CD14-positive monocyte (primary cell): ENCODE measurements around the gene HBG2. TPM values are rescaled to one million over a fixed set of nuclear protein-coding genes. Genes with fewer than 3 reads are reported as not detected.

ENCODE experiments used
- DNase-seq, 3 donors: peaks; one replicate each; pipeline ENCODE4 v3.0.0-alpha.2; 2011 to 2022
- H2AFZ ChIP-seq: 2 replicates; pipeline ENCODE4 v1.6.0; 2012; ENCODE audit warnings: mild to moderate bottlenecking, low read depth, low read length, inconsistent platforms; ENCODE audit not compliant: insufficient read depth, poor library complexity, severe bottlenecking
- H3K27ac ChIP-seq, 2 donors: 1 replicate in 1 of 2; 2 replicates in 1 of 2; pipeline ENCODE4 v1.5.1; 2012 to 2013; ENCODE audit warnings: low read length in 2 of 2, control low read depth in 1 of 2, inconsistent platforms in 1 of 2, low read depth in 1 of 2, mild to moderate bottlenecking in 1 of 2
- H3K27me3 ChIP-seq, 2 donors: one replicate each; pipeline versions ENCODE4 v1.6.0 to v1.6.1; 2011 to 2013; ENCODE audit warnings: low read length in 2 of 2; ENCODE audit not compliant: control insufficient read depth in 2 of 2, insufficient read depth in 2 of 2
- H3K36me3 ChIP-seq, 2 donors: replicated peaks in 1 of 2; 1 replicate in 1 of 2; 2 replicates in 1 of 2; pipeline versions ENCODE4 v1.5.1 to v1.6.1; 2012 to 2013; ENCODE audit warnings: low read length in 2 of 2, control low read depth in 1 of 2, inconsistent platforms in 1 of 2, mild to moderate bottlenecking in 1 of 2; ENCODE audit not compliant: insufficient read depth in 2 of 2, control insufficient read depth in 1 of 2
- H3K4me1 ChIP-seq, 2 donors: 1 replicate in 1 of 2; 2 replicates in 1 of 2; pipeline versions ENCODE4 v1.5.1 to v1.6.1; 2012 to 2013; ENCODE audit warnings: low read length in 2 of 2, control low read depth in 1 of 2, inconsistent platforms in 1 of 2, mild to moderate bottlenecking in 1 of 2, moderate library complexity in 1 of 2; ENCODE audit not compliant: insufficient read depth in 2 of 2, control insufficient read depth in 1 of 2
- H3K4me2 ChIP-seq: replicated peaks from 2 replicates; pipeline ENCODE3; 2012; ENCODE audit warnings: low read length, moderate library complexity, mild to moderate bottlenecking; ENCODE audit not compliant: poor library complexity, severe bottlenecking; ENCODE audit errors: extremely low read depth
- H3K4me3 ChIP-seq, 3 experiments: fragments of 200-600 bp in 1 of 3; sonication (generic) in 1 of 3; replicated peaks in 1 of 3; 1 replicate in 2 of 3; 2 replicates in 1 of 3; pipeline ENCODE4 v1.5.1; 2011 to 2013; ENCODE audit warnings: low read length in 3 of 3, mild to moderate bottlenecking in 3 of 3, control low read depth in 2 of 3, low read depth in 2 of 3, inconsistent platforms in 1 of 3, moderate library complexity in 1 of 3
- H3K79me2 ChIP-seq: 2 replicates; pipeline ENCODE4 v1.6.0; 2012; ENCODE audit warnings: mild to moderate bottlenecking, control low read depth, inconsistent platforms, low read length, moderate library complexity; ENCODE audit not compliant: insufficient read depth
- H3K9ac ChIP-seq: 2 replicates; pipeline ENCODE4 v1.6.0; 2017; ENCODE audit warnings: low read length, mild to moderate bottlenecking; ENCODE audit not compliant: insufficient read depth, poor library complexity, severe bottlenecking
- H3K9me3 ChIP-seq, 2 donors: replicated peaks in 1 of 2; 1 replicate in 1 of 2; 2 replicates in 1 of 2; pipeline versions ENCODE4 v1.5.1 to v1.6.1; 2012 to 2013; ENCODE audit warnings: low read length in 2 of 2, control low read depth in 1 of 2; ENCODE audit not compliant: control insufficient read depth in 1 of 2, insufficient read depth in 1 of 2
- H4K20me1 ChIP-seq: 2 replicates; pipeline ENCODE4 v1.6.0; 2012; ENCODE audit warnings: mild to moderate bottlenecking, low read length, control low read depth, moderate library complexity; ENCODE audit not compliant: insufficient read depth
- H3K27ac Mint-ChIP-seq, 7 donors: one replicate each; pipeline ENCODE4 v1.8.0; 2020; ENCODE audit warnings: mild to moderate bottlenecking in 7 of 7, mixed read lengths in 7 of 7, moderate library complexity in 6 of 7, inconsistent platforms in 2 of 7
- H3K27me3 Mint-ChIP-seq, 3 donors: one replicate each; pipeline ENCODE4 v1.8.0; 2021 to 2022; ENCODE audit warnings: low read depth in 3 of 3, mild to moderate bottlenecking in 3 of 3, mixed read lengths in 3 of 3, moderate library complexity in 3 of 3, inconsistent platforms in 1 of 3
- H3K36me3 Mint-ChIP-seq, 2 donors: one replicate each; pipeline ENCODE4 v1.8.0; 2020; ENCODE audit warnings: mixed read lengths in 2 of 2, inconsistent platforms in 1 of 2, mild to moderate bottlenecking in 1 of 2
- H3K4me1 Mint-ChIP-seq: one replicate; pipeline ENCODE4 v1.8.0; 2020; ENCODE audit warnings: mild to moderate bottlenecking, mixed read lengths
- H3K4me3 Mint-ChIP-seq, 2 donors: one replicate each; pipeline ENCODE4 v1.8.0; 2020; ENCODE audit warnings: mild to moderate bottlenecking in 2 of 2, mixed read lengths in 2 of 2, moderate library complexity in 1 of 2
- H3K9me3 Mint-ChIP-seq, 7 donors: one replicate each; pipeline ENCODE4 v1.8.0; 2020 to 2022; ENCODE audit warnings: mixed read lengths in 7 of 7, mild to moderate bottlenecking in 6 of 7, moderate library complexity in 6 of 7, inconsistent platforms in 2 of 7
- WGBS: methylation state at CpG from one replicate; pipeline ENCODE4 v1.1.5; 2013; ENCODE audit warnings: missing lambda C conversion rate; ENCODE audit not compliant: insufficient coverage; 5-methylcytosine and 5-hydroxymethylcytosine counted together
- intact Hi-C, 2 donors: fragments of 100-400 bp; cut with micrococcal nuclease; formaldehyde crosslinking; loops; one replicate each; pipeline versions ENCODE4 v1.15.0 to v1.15.1; 2023
- polyA plus RNA-seq, 3 donors: library from polyadenylated mRNA; depleted of rRNA in 1 of 3; unstranded in 2 of 3; stranded (reverse) in 1 of 3; fragments of 300-500 nt in 2 of 3; fragments of >200 nt in 1 of 3; fragmentation: Illumina TruSeq in 2 of 3; gene quantifications; 1 replicate in 2 of 3; 2 replicates in 1 of 3; pipeline ENCODE4 v1.2.3, GENCODE V29; 2012 to 2021
- TF ChIP-seq, protein P1 (sequence below): fragments of 200-600 bp; IDR thresholded peaks from one replicate; pipeline ENCODE4 v1.8.0; 2022; ENCODE audit warnings: antibody characterized with exemption, mild to moderate bottlenecking

Gene HBG2
- polyA plus RNA-seq, 3 donors: 5.1 TPM; not detected in 2

DNA sequence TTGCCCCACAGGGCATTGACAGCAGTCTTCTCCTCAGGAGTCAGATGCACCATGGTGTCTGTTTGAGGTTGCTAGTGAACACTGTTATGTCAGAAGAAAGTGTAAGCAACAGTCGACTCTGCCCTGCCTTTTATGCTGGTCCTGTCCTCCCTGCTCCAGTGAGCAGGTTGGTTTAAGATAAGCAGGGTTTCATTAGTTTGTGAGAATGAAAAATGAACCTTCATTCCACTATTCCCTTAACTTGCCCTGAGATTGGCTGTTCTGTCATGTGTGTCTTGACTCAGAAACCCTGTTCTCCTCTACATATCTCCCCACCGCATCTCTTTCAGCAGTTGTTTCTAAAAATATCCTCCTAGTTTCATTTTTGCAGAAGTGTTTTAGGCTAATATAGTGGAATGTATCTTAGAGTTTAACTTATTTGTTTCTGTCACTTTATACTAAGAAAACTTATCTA, 20.2 kb downstream of the HBG2 start, which contains the start of gene HBD:
Gene HBD (minus strand): TSS at position 103 of the 454 bp plus-strand sequence. CDS start 50 bp downstream, at position 53.
- TF ChIP-seq, protein P1, sequence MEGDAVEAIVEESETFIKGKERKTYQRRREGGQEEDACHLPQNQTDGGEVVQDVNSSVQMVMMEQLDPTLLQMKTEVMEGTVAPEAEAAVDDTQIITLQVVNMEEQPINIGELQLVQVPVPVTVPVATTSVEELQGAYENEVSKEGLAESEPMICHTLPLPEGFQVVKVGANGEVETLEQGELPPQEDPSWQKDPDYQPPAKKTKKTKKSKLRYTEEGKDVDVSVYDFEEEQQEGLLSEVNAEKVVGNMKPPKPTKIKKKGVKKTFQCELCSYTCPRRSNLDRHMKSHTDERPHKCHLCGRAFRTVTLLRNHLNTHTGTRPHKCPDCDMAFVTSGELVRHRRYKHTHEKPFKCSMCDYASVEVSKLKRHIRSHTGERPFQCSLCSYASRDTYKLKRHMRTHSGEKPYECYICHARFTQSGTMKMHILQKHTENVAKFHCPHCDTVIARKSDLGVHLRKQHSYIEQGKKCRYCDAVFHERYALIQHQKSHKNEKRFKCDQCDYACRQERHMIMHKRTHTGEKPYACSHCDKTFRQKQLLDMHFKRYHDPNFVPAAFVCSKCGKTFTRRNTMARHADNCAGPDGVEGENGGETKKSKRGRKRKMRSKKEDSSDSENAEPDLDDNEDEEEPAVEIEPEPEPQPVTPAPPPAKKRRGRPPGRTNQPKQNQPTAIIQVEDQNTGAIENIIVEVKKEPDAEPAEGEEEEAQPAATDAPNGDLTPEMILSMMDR: no peak
- intact Hi-C loops: no loop called here
- Histone ChIP-seq H3K9me3 (no peaks in the 10 kb centered on the region), H4K20me1 (no peaks in the 10 kb centered on the region), H3K9ac (no peak within 1 kb of the TSS), H3K4me1 (no peaks in the 10 kb centered on the region), H3K4me2 (no peak within 1 kb of the TSS), H3K79me2 (no peaks in the 10 kb centered on the region), H2AFZ (no peak within 1 kb of the TSS), H3K4me3 (no peak within 1 kb of the TSS), H3K27ac (no peak within 1 kb of the TSS), H3K27me3 (no peaks in the 10 kb centered on the region), H3K36me3 (no peaks in the 10 kb centered on the region)
- no peak within 1 kb of the TSS for H3K27ac Mint-ChIP-seq
- DNase-seq: no peak
- no peaks in the 10 kb centered on the region for H3K36me3 Mint-ChIP-seq
- no CpG with 5 or more reads among the region's 2 CpGs for WGBS
- no peaks in the 10 kb centered on the region for H3K9me3 Mint-ChIP-seq
- peaks cover 7% of the 10 kb centered on the region for H3K4me1 Mint-ChIP-seq
- no peak within 1 kb of the TSS for H3K4me3 Mint-ChIP-seq
- H3K27me3 Mint-ChIP-seq: peaks cover 0 to 1% (median 0%) of the 10 kb centered on the region in 3 donors

- WGBS: no CpG with 5 or more reads among the region's 1 CpG
- no peak overlapping the region for H3K4me2 ChIP-seq
- no peaks in the 10 kb centered on the region for H3K9me3 ChIP-seq
- H3K4me3 ChIP-seq: no peak overlapping the region
- H3K27ac ChIP-seq: no peak overlapping the region
- H3K9ac ChIP-seq: no peak overlapping the region
- no peaks in the 10 kb centered on the region for H3K27me3 ChIP-seq
- DNase-seq: no peak
- intact Hi-C loops: no loop called here
- H3K4me1 Mint-ChIP-seq: peaks cover 7% of the 10 kb centered on the region
- no peak overlapping the region for H2AFZ ChIP-seq
- TF ChIP-seq, protein P1: no peak
- H3K36me3 Mint-ChIP-seq: no peaks in the 10 kb centered on the region
- no peak overlapping the region for H3K4me3 Mint-ChIP-seq
- no peaks in the 10 kb centered on the region for H3K9me3 Mint-ChIP-seq
- H3K27me3 Mint-ChIP-seq: peaks cover 0 to 1% (median 0%) of the 10 kb centered on the region in 3 donors
- H3K79me2 ChIP-seq: no peaks in the 10 kb centered on the region
- no peaks in the 10 kb centered on the region for H3K36me3 ChIP-seq
- no peak overlapping the region for H3K27ac Mint-ChIP-seq
- no peaks in the 10 kb centered on the region for H4K20me1 ChIP-seq
- no peaks in the 10 kb centered on the region for H3K4me1 ChIP-seq
Measured at GRCh38 chr11:5233307-5233706, 21.3 kb downstream of the HBG2 start.
